DND-41 (cell line): ENCODE data around the gene MINK1.

Source experiments
- CTCF ChIP-seq: IDR thresholded peaks from 2 replicates; pipeline ENCODE4 v1.5.1; 2012; ENCODE audit warnings: borderline replicate concordance, low read length, moderate library complexity, mild to moderate bottlenecking; ENCODE audit not compliant: poor library complexity, severe bottlenecking; ENCODE audit errors: extremely low read depth
- EZH2 ChIP-seq: IDR thresholded peaks from 3 replicates; pipeline ENCODE4 v1.6.1; 2012; ENCODE audit warnings: borderline replicate concordance, low read depth, mild to moderate bottlenecking, moderate library complexity, low read length, inconsistent platforms; ENCODE audit not compliant: severe bottlenecking

GRCh38 chr17:4859816-4860625 lies 26.9 kb downstream of the MINK1 start:
- TF ChIP-seq CTCF (no peak), EZH2 (no peak)
